Progenitor cell of endocrine pancreas (in vitro differentiated cells): Measurements from ENCODE around the gene VTA1. TPM values are rescaled to one million over a fixed set of nuclear protein-coding genes. Genes with fewer than 3 reads are reported as not detected.

ENCODE experiments used
- DNase-seq: peaks from one replicate; pipeline ENCODE4 v3.0.0; 2021; ENCODE audit warnings: low spot score; ENCODE audit not compliant: unreplicated experiment
- H3K27ac Mint-ChIP-seq: 2 replicates; pipeline ENCODE4 v1.8.0; 2021; ENCODE audit warnings: mild to moderate bottlenecking, moderate library complexity, mixed read lengths
- H3K27me3 Mint-ChIP-seq: 2 replicates; pipeline ENCODE4 v1.8.0; 2021; ENCODE audit warnings: mixed read lengths
- H3K36me3 Mint-ChIP-seq: 2 replicates; pipeline ENCODE4 v1.8.0; 2022; ENCODE audit warnings: mixed read lengths; ENCODE audit not compliant: insufficient read depth
- H3K4me1 Mint-ChIP-seq: 2 replicates; pipeline ENCODE4 v1.8.0; 2021; ENCODE audit warnings: low read depth, mixed read lengths
- H3K4me3 Mint-ChIP-seq: 2 replicates; pipeline ENCODE4 v1.8.0; 2021; ENCODE audit warnings: low read depth, mild to moderate bottlenecking, moderate library complexity, mixed read lengths
- H3K9me3 Mint-ChIP-seq: 2 replicates; pipeline ENCODE4 v1.8.0; 2021; ENCODE audit warnings: low read depth, mixed read lengths
- CTCF ChIP-seq: fragments of 200-600 bp; sonication (generic); IDR thresholded peaks from one replicate; pipeline ENCODE4 v1.5.0; 2021; ENCODE audit warnings: antibody characterized with exemption, mild to moderate bottlenecking; ENCODE audit not compliant: unreplicated experiment
- total RNA-seq: library from RNA; stranded (reverse); gene quantifications from 2 replicates; pipeline ENCODE4 v1.2.1, GENCODE V29; 2021

The VTA1 gene
- total RNA-seq, 1 donor from 2014 or later: 49.6 TPM

GRCh38 chr6:142207265-142207877 is 60.3 kb downstream of the VTA1 start:
- H3K36me3 Mint-ChIP-seq: peaks cover 62% of the 10 kb centered on the region
- H3K4me1 Mint-ChIP-seq: no peaks in the 10 kb centered on the region
- no peak overlapping the region for H3K27ac Mint-ChIP-seq
- H3K9me3 Mint-ChIP-seq: peaks cover 24% of the 10 kb centered on the region
- no peaks in the 10 kb centered on the region for H3K27me3 Mint-ChIP-seq
- TF ChIP-seq CTCF: peak; percentile 75
- no peak overlapping the region for H3K4me3 Mint-ChIP-seq
- peak; percentile 20 for DNase-seq

GRCh38 chr6:142210606-142211005 is 63.5 kb downstream of the VTA1 start:
- no peak overlapping the region for H3K27ac Mint-ChIP-seq
- peaks cover 73% of the 10 kb centered on the region for H3K36me3 Mint-ChIP-seq
- DNase-seq: no peak
- no peak overlapping the region for H3K4me3 Mint-ChIP-seq
- H3K4me1 Mint-ChIP-seq: no peaks in the 10 kb centered on the region
- H3K9me3 Mint-ChIP-seq: peaks cover 43% of the 10 kb centered on the region
- H3K27me3 Mint-ChIP-seq: no peaks in the 10 kb centered on the region
- no peak for TF ChIP-seq CTCF

- no peaks in the 10 kb centered on the region for H3K4me1 Mint-ChIP-seq
- peaks cover 39% of the 10 kb centered on the region for H3K9me3 Mint-ChIP-seq
- no peak overlapping the region for H3K27ac Mint-ChIP-seq
- no peaks in the 10 kb centered on the region for H3K27me3 Mint-ChIP-seq
- no peak for DNase-seq
- TF ChIP-seq CTCF: no peak
- no peak overlapping the region for H3K4me3 Mint-ChIP-seq
- peaks cover 52% of the 10 kb centered on the region for H3K36me3 Mint-ChIP-seq
Measured at GRCh38 chr6:142213402-142213801, 66.3 kb downstream of the VTA1 start.

DNA sequence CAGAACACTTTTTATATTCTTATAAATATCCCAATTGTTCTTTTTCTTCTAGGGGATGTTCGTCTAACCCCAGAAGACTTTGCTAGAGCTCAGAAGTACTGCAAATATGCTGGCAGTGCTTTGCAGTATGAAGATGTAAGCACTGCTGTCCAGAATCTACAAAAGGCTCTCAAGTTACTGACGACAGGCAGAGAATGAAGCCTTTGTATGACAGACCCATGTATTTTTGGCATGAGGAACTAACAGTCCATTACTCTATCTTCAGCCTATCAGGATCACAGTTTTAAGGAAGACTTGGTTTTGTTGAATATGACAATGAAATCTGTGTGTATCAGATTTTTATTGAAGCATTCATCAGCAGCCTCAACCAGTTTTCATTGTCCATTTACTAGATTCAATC is 71.4 kb downstream of the VTA1 start:
- Mint-ChIP-seq H3K27me3 (no peaks in the 10 kb centered on the region), H3K4me3 (no peak overlapping the region), H3K9me3 (peaks cover 9% of the 10 kb centered on the region), H3K36me3 (peaks cover 12% of the 10 kb centered on the region), H3K27ac (no peak overlapping the region), H3K4me1 (no peaks in the 10 kb centered on the region)
- no peak for DNase-seq
- TF ChIP-seq CTCF: no peak

DNA sequence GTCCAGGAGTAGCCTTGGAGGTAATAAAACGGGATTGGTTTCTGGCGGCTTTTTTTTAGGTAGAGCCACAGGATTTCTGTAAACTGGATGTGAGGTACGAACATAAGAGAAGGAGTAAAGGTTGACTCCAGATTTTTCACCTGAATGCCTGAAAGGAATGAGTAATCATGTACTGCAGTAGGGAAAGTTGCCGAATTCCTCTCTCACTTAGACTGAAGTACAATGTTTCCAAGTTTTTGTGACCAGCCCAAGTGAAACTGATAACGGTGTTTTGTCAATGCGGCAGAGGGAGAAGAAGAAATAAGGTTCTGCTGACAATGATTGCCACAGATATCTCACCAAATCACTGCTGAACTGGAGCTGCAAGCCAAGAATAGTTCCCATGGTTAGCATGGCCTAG is 75.0 kb downstream of the VTA1 start:
- no peaks in the 10 kb centered on the region for H3K9me3 Mint-ChIP-seq
- no peak overlapping the region for H3K4me3 Mint-ChIP-seq
- TF ChIP-seq CTCF: no peak
- H3K4me1 Mint-ChIP-seq: no peaks in the 10 kb centered on the region
- H3K27me3 Mint-ChIP-seq: no peaks in the 10 kb centered on the region
- H3K36me3 Mint-ChIP-seq: peaks cover 1% of the 10 kb centered on the region
- no peak overlapping the region for H3K27ac Mint-ChIP-seq
- DNase-seq: no peak
